SK-N-SH (cell line): ENCODE results near the gene SLC4A2. TPM values are rescaled to one million over a fixed set of nuclear protein-coding genes. Genes with fewer than 3 reads are reported as not detected.
A peak's percentile ranks its signal among the peaks of the same experiment; 100 is the strongest.

Experiments used
- CTCF ChIA-PET: fragments of 300-600, 350-600 bp; formaldehyde crosslinking; extraction: SDS; loops from one replicate; lab custom pipeline; 2021; lab: Yijun Ruan, JAX
- POLR2A ChIA-PET: fragments of 350-600 bp; sonication (Branson Sonifier 250); formaldehyde crosslinking; extraction: SDS; loops from one replicate; lab custom pipeline; 2020; ENCODE audit warnings: antibody characterized with exemption, inconsistent platforms; lab: Yijun Ruan, JAX
- DNase-seq: peaks from one replicate; pipeline ENCODE4 v3.0.0; 2012
- H2AFZ ChIP-seq: fragments of 200-600 bp; sonication (generic); 2 replicates; pipeline ENCODE4 v1.8.1; 2016; ENCODE audit warnings: antibody characterized with exemption, mild to moderate bottlenecking, low read depth
- H3F3A ChIP-seq: fragments of 200-600 bp; sonication (generic); replicated peaks from 2 replicates; pipeline ENCODE3; 2016; ENCODE audit warnings: antibody characterized with exemption, mild to moderate bottlenecking; ENCODE audit not compliant: insufficient read depth
- H3K27ac ChIP-seq, 2 experiments: fragments of 200-500 bp in 1 of 2; fragments of 200-600 bp in 1 of 2; sonication (Bioruptor generic) in 1 of 2; sonication (generic), shearing (Covaris generic) in 1 of 2; 2 replicates each; pipeline versions ENCODE4 v1.5.1 to v1.6.1; 2014 to 2016; ENCODE audit warnings: low read depth in 2 of 2, inconsistent platforms in 1 of 2, low read length in 1 of 2, mild to moderate bottlenecking in 1 of 2, mixed read lengths in 1 of 2
- H3K27me3 ChIP-seq: fragments of 200-600 bp; sonication (generic), shearing (Covaris generic); 2 replicates; pipeline ENCODE4 v1.6.1; 2016; ENCODE audit warnings: mixed run types; ENCODE audit not compliant: insufficient read depth
- H3K36me3 ChIP-seq, 2 experiments: fragments of 200-500 bp in 1 of 2; fragments of 200-600 bp in 1 of 2; sonication (Bioruptor generic) in 1 of 2; sonication (generic) in 1 of 2; replicated peaks in 1 of 2; 2 replicates each; pipeline versions ENCODE3 to v1.5.1; 2014 to 2016; ENCODE audit warnings: low read length in 1 of 2, mild to moderate bottlenecking in 1 of 2; ENCODE audit not compliant: insufficient read depth in 2 of 2, control insufficient read depth in 1 of 2
- H3K4me1 ChIP-seq, 2 experiments: fragments of 200-500 bp in 1 of 2; fragments of 200-600 bp in 1 of 2; sonication (Bioruptor generic) in 1 of 2; sonication (generic), shearing (Covaris generic) in 1 of 2; 2 replicates each; pipeline versions ENCODE4 v1.5.1 to v1.6.1; 2014 to 2016; ENCODE audit warnings: low read depth in 1 of 2, low read length in 1 of 2, mixed run types in 1 of 2; ENCODE audit not compliant: insufficient read depth in 2 of 2, control insufficient read depth in 1 of 2
- H3K4me2 ChIP-seq: fragments of 200-600 bp; sonication (generic), shearing (Covaris generic); 2 replicates; pipeline ENCODE4 v1.6.1; 2017; ENCODE audit warnings: mixed run types
- H3K4me3 ChIP-seq, 2 experiments: fragments of 200-500 bp in 1 of 2; fragments of 200-600 bp in 1 of 2; sonication (Bioruptor generic) in 1 of 2; sonication (generic), shearing (Covaris generic) in 1 of 2; 2 replicates each; pipeline versions ENCODE4 v1.5.1 to v1.8.1; 2014 to 2016; ENCODE audit warnings: low read depth in 2 of 2, inconsistent platforms in 1 of 2, low read length in 1 of 2, mild to moderate bottlenecking in 1 of 2, mixed read lengths in 1 of 2, moderate library complexity in 1 of 2
- H3K79me2 ChIP-seq: fragments of 200-600 bp; sonication (generic); 2 replicates; pipeline ENCODE4 v1.8.1; 2017; ENCODE audit warnings: mild to moderate bottlenecking; ENCODE audit not compliant: insufficient read depth
- H3K9ac ChIP-seq: fragments of 200-600 bp; sonication (generic); 2 replicates; pipeline ENCODE4 v1.6.1; 2017; ENCODE audit warnings: mixed run types
- H3K9me2 ChIP-seq: fragments of 200-600 bp; sonication (generic); 2 replicates; pipeline ENCODE4 v1.6.1; 2017; ENCODE audit warnings: mixed run types
- H3K9me3 ChIP-seq: fragments of 200-600 bp; sonication (generic); 2 replicates; pipeline ENCODE4 v1.6.1; 2017; ENCODE audit warnings: mixed run types, mild to moderate bottlenecking, moderate library complexity
- H4K20me1 ChIP-seq: fragments of 200-600 bp; sonication (generic); 2 replicates; pipeline ENCODE4 v1.6.1; 2017; ENCODE audit warnings: mild to moderate bottlenecking, mixed run types; ENCODE audit not compliant: insufficient read depth
- CTCF ChIP-seq: fragments of 200-600 bp; sonication (generic); IDR thresholded peaks from 2 replicates; pipeline ENCODE4 v1.6.1; 2017; ENCODE audit warnings: antibody characterized with exemption, mild to moderate bottlenecking, moderate library complexity
- FOXJ3 ChIP-seq: sonication (generic); formaldehyde crosslinking; IDR thresholded peaks from 2 replicates; pipeline ENCODE4 v1.5.1; 2020; ENCODE audit warnings: mild to moderate bottlenecking, missing genetic modification reagents
- IRF3 ChIP-seq: fragments of 150-350 bp; IDR thresholded peaks from 2 replicates; pipeline ENCODE4 v1.6.1; 2016; ENCODE audit warnings: mild to moderate bottlenecking, low read depth, low read length
- MXI1 ChIP-seq: IDR thresholded peaks from 2 replicates; pipeline ENCODE4 v1.6.1; 2012; ENCODE audit warnings: mild to moderate bottlenecking, low read depth, low read length, improper control_type of control experiment
- YY1 ChIP-seq: IDR thresholded peaks from 2 replicates; pipeline ENCODE4 v1.4.0; 2012; ENCODE audit warnings: low read depth, mild to moderate bottlenecking
- WGBS: methylation state at CpG from one replicate; pipeline ENCODE4 v1.1.6; 2017; ENCODE audit warnings: low lambda C conversion rate; 5-methylcytosine and 5-hydroxymethylcytosine counted together
- polyA plus RNA-seq, 3 experiments: library from polyadenylated mRNA; depleted of rRNA; stranded (reverse); fragments of >200 nt; gene quantifications; 2 replicates each; pipeline ENCODE4 v1.2.3, GENCODE V29; 2012

SLC4A2 gene
- polyA plus RNA-seq, 1 of the 3 experiments (the other 2 are of a cell fraction): 167 TPM

- no peaks in the 10 kb centered on the region for H3K9me3 ChIP-seq
- peaks cover 3% of the 10 kb centered on the region for H3F3A ChIP-seq
- peak; percentile 23 for TF ChIP-seq CTCF
- TF ChIP-seq IRF3: no peak
- 0 out of 2 replicates have a peak, but pooled peaks have one; percentile 9 for TF ChIP-seq MXI1
- 91% methylated on average over 6 of the region's 6 CpGs for WGBS
- H3K27me3 ChIP-seq: no peaks in the 10 kb centered on the region
- ChIA-PET POLR2A (no interaction called here), CTCF (interaction anchor here (1.0 to 12.2 kb wide), 8 partner anchors 10 to 54 kb away, joined by 3 to 126 read pairs (median 8); partner anchors contain the start of gene ABCB8)
- no peak overlapping the region for H3K27ac ChIP-seq
- peaks cover 8% of the 10 kb centered on the region for H4K20me1 ChIP-seq
- H3K4me2 ChIP-seq: peak overlapping the region; percentile 85
- no peak for DNase-seq
- H3K36me3 ChIP-seq: peaks cover 3 to 40% of the 10 kb centered on the region in 2 experiments
- peaks cover 20 to 40% of the 10 kb centered on the region in 2 experiments for H3K4me1 ChIP-seq
- no peak overlapping the region for H2AFZ ChIP-seq
- H3K4me3 ChIP-seq: peak overlapping the region; percentile 66 to 99; a peak in 2 of 4 replicates
- H3K9me2 ChIP-seq: no peaks in the 10 kb centered on the region
- H3K9ac ChIP-seq: peak overlapping the region; percentile 68; the same call in 1 of the 2 replicates
- H3K79me2 ChIP-seq: peaks cover 38% of the 10 kb centered on the region
Measured at GRCh38 chr7:151056283-151056665, 3.1 kb upstream of the SLC4A2 start.

GRCh38 chr7:151056666-151057505 lies 2.5 kb upstream of the SLC4A2 start:
- POLR2A ChIA-PET: interaction anchor here (0.6 to 2.3 kb wide), 3 partner anchors 9 to 1407 kb away, joined by 3 to 11 read pairs (median 3); partner anchors contain the start of genes ASIC3 and TMUB1
- Histone ChIP-seq H3K4me3 (peak overlapping the region; percentile 66 to 99), H3K9ac (peak overlapping the region; percentile 68), H3K9me2 (no peaks in the 10 kb centered on the region)
- TF ChIP-seq YY1: no peak
- 0 out of 2 replicates have a peak, but pooled peaks have one; percentile 13 for TF ChIP-seq FOXJ3
- TF ChIP-seq, all 33 proteins: peak for 1
- H3K9me3 ChIP-seq: no peaks in the 10 kb centered on the region
- H3K4me1 ChIP-seq: peaks cover 26 to 46% of the 10 kb centered on the region in 2 experiments
- peaks cover 14% of the 10 kb centered on the region for H4K20me1 ChIP-seq
- peaks cover 3% of the 10 kb centered on the region for H3F3A ChIP-seq
- WGBS: 45% methylated on average over 29 of the region's 29 CpGs
- peak overlapping the region; percentile 85 for H3K4me2 ChIP-seq
- no peak for DNase-seq
- peaks cover 44% of the 10 kb centered on the region for H3K79me2 ChIP-seq
- peak overlapping the region; percentile 31 to 73; a peak in 2 of 4 replicates for H3K27ac ChIP-seq
- peaks cover 8 to 40% of the 10 kb centered on the region in 2 experiments for H3K36me3 ChIP-seq
- no peaks in the 10 kb centered on the region for H3K27me3 ChIP-seq
- no peak overlapping the region; the same call in 1 of the 2 replicates for H2AFZ ChIP-seq
- CTCF ChIA-PET: interaction anchor here (0.8 to 12.2 kb wide), 11 partner anchors 7 to 158 kb away, joined by 3 to 126 read pairs (median 7); partner anchors contain the start of genes ABCB8, FASTK and TMUB1
